OCI-LY3 (cell line): ENCODE data around the gene TMED8.
A peak's percentile ranks its signal among the peaks of the same experiment; 100 is the strongest.

Source experiments
- H2AFZ ChIP-seq: fragments of 200-600, 300-600 bp; shearing (Covaris generic); 2 replicates; pipeline ENCODE4 v1.6.0; 2014; ENCODE audit warnings: antibody characterized with exemption, low read depth, low read length
- H3K27ac ChIP-seq: fragments of 200-600, 300-600 bp; sonication (generic); 2 replicates; pipeline ENCODE4 v1.5.1; 2014; ENCODE audit warnings: mild to moderate bottlenecking, low read length, moderate library complexity, mixed read lengths
- H3K27me3 ChIP-seq: fragments of 200-600, 300-600 bp; sonication (generic); 2 replicates; pipeline ENCODE4 v1.6.1; 2014; ENCODE audit warnings: low read depth, low read length, mixed read lengths
- H3K36me3 ChIP-seq: fragments of 200-600, 300-600 bp; sonication (generic); replicated peaks from 2 replicates; pipeline ENCODE3; 2014; ENCODE audit warnings: low read depth, low read length, mixed read lengths
- H3K4me1 ChIP-seq: fragments of 300-600, 200-600 bp; sonication (generic); 2 replicates; pipeline ENCODE4 v1.6.1; 2014; ENCODE audit warnings: low read length, mixed read lengths
- H3K4me2 ChIP-seq: fragments of 200-600, 300-600 bp; sonication (generic); 2 replicates; pipeline ENCODE4 v1.6.1; 2014; ENCODE audit warnings: low read length, mixed read lengths
- H3K4me3 ChIP-seq: fragments of 300-600, 200-600 bp; sonication (generic); 2 replicates; pipeline ENCODE4 v1.5.1; 2014; ENCODE audit warnings: antibody characterized with exemption, mild to moderate bottlenecking, low read length, moderate library complexity
- H3K79me2 ChIP-seq: fragments of 300-600, 200-600 bp; shearing (Covaris generic); 2 replicates; pipeline ENCODE4 v1.6.1; 2014; ENCODE audit warnings: mild to moderate bottlenecking, low read length, mixed read lengths
- H3K9ac ChIP-seq: fragments of 300-600, 200-600 bp; shearing (Covaris generic); 2 replicates; pipeline ENCODE4 v1.6.0; 2014; ENCODE audit warnings: mild to moderate bottlenecking, low read length, moderate library complexity
- H3K9me3 ChIP-seq: fragments of 200-600, 300-600 bp; shearing (Covaris generic); 2 replicates; pipeline ENCODE4 v1.6.1; 2014; ENCODE audit warnings: low read length, mixed read lengths; ENCODE audit not compliant: insufficient read depth
- H4K20me1 ChIP-seq: fragments of 200-600, 300-600 bp; sonication (generic); 2 replicates; pipeline ENCODE4 v1.6.1; 2016; ENCODE audit warnings: low read length, mixed read lengths; ENCODE audit not compliant: insufficient read depth
- EZH2phosphoT487 ChIP-seq: fragments of 200-600 bp; shearing (Covaris generic); IDR thresholded peaks from 2 replicates; pipeline ENCODE4 v1.6.1; 2018; ENCODE audit warnings: antibody characterized with exemption, mixed run types, low read depth
- TF ChIP-seq, protein P1 (sequence below): fragments of 200-600, 300-600 bp; sonication (generic); IDR thresholded peaks from 2 replicates; pipeline ENCODE4 v1.5.1; 2014; ENCODE audit warnings: antibody characterized with exemption, low read length, low read depth

The TMED8 gene

GRCh38 chr14:77376771-77377501, at the start of gene TMED8, which contains the start of gene SAMD15:
Gene TMED8, minus strand, starts transcription at chr14:77377094. Its CDS starts 41 bp downstream, at chr14:77377053.
Gene SAMD15, plus strand, starts transcription at chr14:77377379. Its CDS starts 40 bp downstream, at chr14:77377419.
- H2AFZ ChIP-seq: peak within 1 kb of the TSS; percentile 99
- H4K20me1 ChIP-seq: no peaks in the 10 kb centered on the region
- no peaks in the 10 kb centered on the region for H3K27me3 ChIP-seq
- peak within 1 kb of the TSS; percentile 97 for H3K4me2 ChIP-seq
- peaks cover 11% of the 10 kb centered on the region for H3K36me3 ChIP-seq
- TF ChIP-seq, protein P1, sequence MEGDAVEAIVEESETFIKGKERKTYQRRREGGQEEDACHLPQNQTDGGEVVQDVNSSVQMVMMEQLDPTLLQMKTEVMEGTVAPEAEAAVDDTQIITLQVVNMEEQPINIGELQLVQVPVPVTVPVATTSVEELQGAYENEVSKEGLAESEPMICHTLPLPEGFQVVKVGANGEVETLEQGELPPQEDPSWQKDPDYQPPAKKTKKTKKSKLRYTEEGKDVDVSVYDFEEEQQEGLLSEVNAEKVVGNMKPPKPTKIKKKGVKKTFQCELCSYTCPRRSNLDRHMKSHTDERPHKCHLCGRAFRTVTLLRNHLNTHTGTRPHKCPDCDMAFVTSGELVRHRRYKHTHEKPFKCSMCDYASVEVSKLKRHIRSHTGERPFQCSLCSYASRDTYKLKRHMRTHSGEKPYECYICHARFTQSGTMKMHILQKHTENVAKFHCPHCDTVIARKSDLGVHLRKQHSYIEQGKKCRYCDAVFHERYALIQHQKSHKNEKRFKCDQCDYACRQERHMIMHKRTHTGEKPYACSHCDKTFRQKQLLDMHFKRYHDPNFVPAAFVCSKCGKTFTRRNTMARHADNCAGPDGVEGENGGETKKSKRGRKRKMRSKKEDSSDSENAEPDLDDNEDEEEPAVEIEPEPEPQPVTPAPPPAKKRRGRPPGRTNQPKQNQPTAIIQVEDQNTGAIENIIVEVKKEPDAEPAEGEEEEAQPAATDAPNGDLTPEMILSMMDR: peak; percentile 22; the same call in 1 of the 2 replicates
- no peak for TF ChIP-seq EZH2phosphoT487
- peak within 1 kb of the TSS; percentile 62 for H3K27ac ChIP-seq
- peak within 1 kb of the TSS; percentile 97 for H3K9ac ChIP-seq
- H3K79me2 ChIP-seq: peaks cover 46% of the 10 kb centered on the region
- H3K4me3 ChIP-seq: peak within 1 kb of the TSS; percentile 99
- H3K4me1 ChIP-seq: peaks cover 43% of the 10 kb centered on the region
- no peaks in the 10 kb centered on the region for H3K9me3 ChIP-seq

- Histone ChIP-seq H4K20me1 (no peaks in the 10 kb centered on the region), H3K27me3 (no peaks in the 10 kb centered on the region), H3K4me1 (no peaks in the 10 kb centered on the region), H2AFZ (no peak overlapping the region), H3K9ac (no peak overlapping the region), H3K9me3 (no peaks in the 10 kb centered on the region), H3K27ac (no peak overlapping the region), H3K79me2 (no peaks in the 10 kb centered on the region), H3K4me3 (no peak overlapping the region), H3K4me2 (no peak overlapping the region), H3K36me3 (peaks cover 57% of the 10 kb centered on the region)
- TF ChIP-seq, protein P1: no peak
- no peak for TF ChIP-seq EZH2phosphoT487
Measured at GRCh38 chr14:77426396-77426795, 49.5 kb upstream of the TMED8 start.

DNA sequence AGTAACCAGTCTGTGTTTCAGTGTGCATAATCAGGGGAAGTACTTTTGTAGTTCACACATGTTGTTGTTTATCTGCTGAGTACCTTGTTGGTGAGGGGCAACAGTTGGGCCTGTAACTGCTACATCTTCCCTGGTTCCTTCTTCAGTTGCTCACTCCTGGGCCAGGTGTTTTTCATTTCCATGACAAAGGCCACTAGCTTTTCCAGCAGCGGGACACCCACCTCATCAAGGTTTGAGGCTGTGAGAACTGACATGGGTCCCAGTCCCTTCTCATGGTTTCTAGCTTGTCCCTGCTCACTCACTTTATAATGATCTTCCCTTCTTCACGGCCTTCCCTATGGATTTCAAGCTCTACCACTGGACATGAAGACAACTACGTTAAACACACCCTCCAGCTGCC, 48.0 kb upstream of the TMED8 start:
- Histone ChIP-seq H4K20me1 (no peaks in the 10 kb centered on the region), H3K27me3 (no peaks in the 10 kb centered on the region), H3K79me2 (no peaks in the 10 kb centered on the region), H3K4me3 (no peak overlapping the region), H3K9ac (no peak overlapping the region), H3K4me1 (no peaks in the 10 kb centered on the region), H3K4me2 (no peak overlapping the region), H3K27ac (no peak overlapping the region), H3K36me3 (peaks cover 60% of the 10 kb centered on the region), H3K9me3 (peaks cover 2% of the 10 kb centered on the region; the same call in 1 of the 2 replicates), H2AFZ (no peak overlapping the region)
- no peak for TF ChIP-seq EZH2phosphoT487
- TF ChIP-seq, protein P1: no peak

GRCh38 chr14:77423423-77423822, 46.5 kb upstream of the TMED8 start, which contains the start of gene NOXRED1:
Gene NOXRED1, minus strand, starts transcription at chr14:77423523. Its CDS starts 634 bp downstream, at chr14:77422889.
- Histone ChIP-seq H3K4me3 (no peak within 1 kb of the TSS), H3K27me3 (no peaks in the 10 kb centered on the region), H4K20me1 (no peaks in the 10 kb centered on the region), H3K9me3 (peaks cover 5% of the 10 kb centered on the region; the same call in 1 of the 2 replicates), H3K4me1 (no peaks in the 10 kb centered on the region), H2AFZ (no peak within 1 kb of the TSS), H3K4me2 (no peak within 1 kb of the TSS), H3K36me3 (peaks cover 52% of the 10 kb centered on the region), H3K79me2 (no peaks in the 10 kb centered on the region), H3K27ac (no peak within 1 kb of the TSS), H3K9ac (no peak within 1 kb of the TSS)
- TF ChIP-seq EZH2phosphoT487: no peak
- TF ChIP-seq, protein P1: no peak
